HG03064 (cell line): ENCODE results near the gene BICC1.

Source experiments
- ATAC-seq: cut with Tn5 transposase; IDR thresholded peaks from one replicate; pipeline ENCODE4 v1.9.1; 2021; ENCODE audit warnings: low read depth; ENCODE audit not compliant: unreplicated experiment

BICC1 gene

GRCh38 chr10:58557714-58558113 lies 45.0 kb downstream of the BICC1 start:
- ATAC-seq: no peak

- ATAC-seq: no peak
Observed at GRCh38 chr10:58560068-58560467, 47.4 kb downstream of the BICC1 start.

- ATAC-seq: no peak
Observed at GRCh38 chr10:58565271-58565670, 52.6 kb downstream of the BICC1 start.

- no peak for ATAC-seq
Observed at GRCh38 chr10:58567652-58568051, 55.0 kb downstream of the BICC1 start.

- ATAC-seq: no peak
Observed at GRCh38 chr10:58568428-58568935, 55.8 kb downstream of the BICC1 start.

DNA sequence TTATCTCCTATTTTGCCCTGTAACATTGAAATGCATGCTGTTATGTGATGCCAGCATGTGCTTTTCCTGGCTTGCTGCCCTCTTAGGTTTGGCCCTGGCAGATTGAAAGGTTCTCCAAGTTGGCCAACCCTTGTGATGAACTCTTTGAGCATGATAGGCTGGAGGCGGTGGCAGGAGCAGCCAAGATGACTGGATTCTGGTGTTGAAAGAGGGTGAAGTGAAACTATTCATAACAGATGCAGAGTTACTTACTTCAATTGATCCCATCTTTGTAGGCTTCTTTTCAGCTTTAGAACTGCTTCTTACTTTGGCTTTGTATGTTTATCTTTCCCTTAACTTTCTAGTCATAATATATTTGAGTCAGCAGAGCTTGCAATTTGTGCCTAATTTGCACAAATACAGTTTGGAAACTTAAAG lies 57.6 kb downstream of the BICC1 start:
- no peak for ATAC-seq

DNA sequence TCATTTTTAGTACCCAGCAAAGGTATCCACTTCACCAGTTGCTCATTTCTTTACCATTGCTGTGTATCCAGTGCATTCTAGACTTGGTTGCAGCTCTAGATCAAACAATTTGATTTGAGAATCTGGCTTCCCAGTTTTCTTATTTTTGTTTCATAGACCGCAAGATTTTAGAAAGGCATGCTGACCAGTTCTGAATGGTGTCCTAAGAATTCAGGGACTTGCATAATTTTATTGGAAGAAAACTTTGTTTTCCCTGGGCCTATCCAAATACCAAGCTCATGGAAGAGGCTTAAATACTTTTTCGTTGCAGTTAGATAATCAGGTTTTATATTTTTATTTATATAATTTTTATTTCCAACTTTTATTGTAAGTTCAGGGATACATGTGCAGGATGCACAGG lies 58.3 kb downstream of the BICC1 start:
- no peak for ATAC-seq

GRCh38 chr10:58573144-58573543 lies 60.5 kb downstream of the BICC1 start:
- ATAC-seq: no peak

- ATAC-seq: no peak
Observed at GRCh38 chr10:58574058-58574457, 61.4 kb downstream of the BICC1 start.

DNA sequence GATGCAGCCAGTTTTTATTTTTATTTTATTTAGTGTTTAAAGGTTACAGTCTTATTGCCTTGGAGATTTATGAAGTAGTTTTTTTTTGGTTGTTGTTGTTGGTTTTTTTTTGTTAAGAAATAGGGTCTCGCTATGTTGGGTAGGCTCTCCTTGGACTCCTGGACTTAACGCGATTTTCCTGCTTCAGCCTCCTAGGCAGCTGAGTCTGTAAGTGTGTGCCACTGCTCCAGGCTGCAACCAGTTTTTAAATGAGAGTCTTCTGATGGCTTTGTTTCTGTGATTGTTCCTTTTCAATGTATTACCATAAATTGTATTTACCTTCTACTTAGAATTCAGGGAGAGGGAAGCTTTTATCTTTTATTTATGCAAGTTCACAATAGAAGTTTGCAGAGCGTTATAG lies 62.8 kb downstream of the BICC1 start:
- ATAC-seq: no peak

DNA sequence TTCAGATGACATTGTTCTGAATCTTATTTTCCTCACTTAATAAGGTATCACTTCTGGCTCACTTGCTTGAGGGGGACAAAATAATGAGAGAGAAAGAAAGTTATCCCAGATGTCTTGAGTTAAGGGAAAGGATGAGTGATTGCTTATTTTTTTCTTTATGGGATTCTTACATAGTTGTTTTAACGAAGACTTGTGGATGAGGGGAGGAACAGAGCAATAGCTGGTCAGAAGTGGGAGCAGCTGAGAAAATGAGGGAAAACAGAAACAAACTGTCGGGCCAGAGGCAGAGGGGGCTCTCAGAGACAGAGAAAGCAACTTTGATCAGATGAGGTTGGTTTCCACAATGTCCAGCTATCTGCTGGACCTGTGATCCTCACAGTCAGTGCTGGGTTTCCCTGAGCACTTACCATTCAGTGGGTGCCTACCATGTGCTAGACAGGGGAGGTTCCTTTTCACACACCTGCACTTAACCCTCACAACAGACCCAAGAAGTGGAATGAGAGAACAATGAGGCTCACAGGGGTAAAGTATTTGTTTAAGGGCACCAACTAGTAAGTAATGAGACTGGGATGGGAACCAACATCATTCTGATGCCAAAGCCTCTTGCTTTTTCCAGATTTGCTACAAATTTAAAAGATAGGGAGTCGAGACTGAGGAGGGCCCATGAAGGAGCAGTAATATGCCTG lies 64.2 kb downstream of the BICC1 start:
- no peak for ATAC-seq

- ATAC-seq: no peak
Observed at GRCh38 chr10:58577437-58577777, 64.7 kb downstream of the BICC1 start.

GRCh38 chr10:58578366-58578765 lies 65.7 kb downstream of the BICC1 start:
- ATAC-seq: no peak

GRCh38 chr10:58579011-58579655 lies 66.5 kb downstream of the BICC1 start:
- no peak for ATAC-seq

GRCh38 chr10:58582045-58582444 lies 69.4 kb downstream of the BICC1 start:
- no peak for ATAC-seq

GRCh38 chr10:58585435-58585834 lies 72.8 kb downstream of the BICC1 start:
- no peak for ATAC-seq

- ATAC-seq: no peak
Observed at GRCh38 chr10:58586282-58587245, 73.9 kb downstream of the BICC1 start.

DNA sequence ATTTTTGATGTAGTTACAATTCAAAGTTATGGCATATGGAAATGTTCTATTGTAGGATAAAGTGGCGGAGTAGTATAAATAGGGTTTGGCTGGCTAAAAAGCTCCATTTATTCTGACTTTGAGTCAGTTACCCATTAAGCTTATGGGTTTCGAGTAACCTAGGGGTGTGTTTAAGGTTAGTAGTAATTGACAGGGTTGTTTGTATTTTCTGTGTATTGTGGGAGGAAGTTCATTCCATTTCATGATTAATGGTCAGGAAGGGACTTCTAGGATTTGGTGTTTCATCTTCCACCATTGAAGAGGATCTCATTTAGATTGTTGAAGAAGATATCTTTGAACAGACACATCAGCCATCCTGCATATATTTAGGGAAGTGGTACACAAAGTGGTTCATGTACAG lies 75.0 kb downstream of the BICC1 start:
- no peak for ATAC-seq

DNA sequence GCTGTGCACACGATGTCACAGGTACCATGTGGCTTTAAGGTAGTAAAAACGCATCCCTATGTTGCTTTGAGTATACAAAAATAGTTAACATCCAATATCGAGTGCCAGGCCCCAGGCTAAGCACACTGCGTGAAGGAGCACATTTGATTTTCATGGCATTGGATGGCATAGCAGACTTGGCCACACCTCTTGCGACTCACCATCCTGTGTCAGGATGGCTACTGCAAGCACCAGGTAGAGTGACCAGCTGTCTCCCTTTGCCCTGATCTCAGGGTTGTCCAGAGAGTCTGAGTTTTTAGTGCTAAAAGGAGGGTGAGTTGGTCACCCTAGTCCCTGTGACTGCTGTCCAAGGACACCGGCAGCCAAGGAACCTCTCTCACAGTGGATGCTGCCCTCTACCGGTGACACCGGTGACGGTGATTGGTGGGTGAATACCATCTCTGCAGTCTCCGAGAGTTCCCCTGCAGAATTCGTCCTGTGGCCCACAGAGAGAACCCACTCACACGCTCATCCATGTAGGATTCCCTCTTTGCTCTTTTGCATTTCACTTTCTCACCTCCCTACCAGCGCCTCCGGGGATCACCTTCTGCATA lies 76.1 kb downstream of the BICC1 start:
- no peak for ATAC-seq

- ATAC-seq: no peak
Observed at GRCh38 chr10:58590152-58590840, 77.6 kb downstream of the BICC1 start.
